ENCODE data around the gene WRAP73. TPM values are rescaled to one million over a fixed set of nuclear protein-coding genes. Genes with fewer than 3 reads are reported as not detected.
"Not testable (repeated sequence)": the region's sequence is repeated elsewhere in the genome, so short reads cannot be mapped to it uniquely, and the experiment has no call there.

The WRAP73 gene
- total RNA-seq, 3 donors from 2014 or later: 19.2 to 26.3 (median 21.0) TPM

DNA sequence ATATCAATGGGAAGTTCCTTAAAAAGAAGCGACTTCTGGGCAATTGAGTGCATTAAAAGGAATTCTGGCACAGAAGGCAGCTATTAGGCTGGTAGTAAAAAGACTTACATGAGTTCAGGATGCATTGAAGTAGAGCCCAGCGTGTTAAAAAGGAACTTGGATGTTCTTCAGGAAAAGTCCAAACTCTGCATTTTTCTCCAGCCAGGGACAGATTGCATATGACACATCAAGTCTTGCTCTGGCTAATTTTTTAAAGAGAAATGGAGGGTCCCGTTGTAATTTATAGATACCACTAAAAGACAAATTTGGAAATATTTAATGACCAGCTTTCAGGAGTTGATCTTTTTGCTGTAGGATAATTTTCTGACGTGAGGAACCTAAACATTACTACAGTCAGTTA, 23.9 kb downstream of the WRAP73 start:
- DNase-seq: no peak
- ATAC-seq: no peak
- intact Hi-C loops (cut with DNase I, micrococcal nuclease): no loop called here
- TF ChIP-seq, protein P1, sequence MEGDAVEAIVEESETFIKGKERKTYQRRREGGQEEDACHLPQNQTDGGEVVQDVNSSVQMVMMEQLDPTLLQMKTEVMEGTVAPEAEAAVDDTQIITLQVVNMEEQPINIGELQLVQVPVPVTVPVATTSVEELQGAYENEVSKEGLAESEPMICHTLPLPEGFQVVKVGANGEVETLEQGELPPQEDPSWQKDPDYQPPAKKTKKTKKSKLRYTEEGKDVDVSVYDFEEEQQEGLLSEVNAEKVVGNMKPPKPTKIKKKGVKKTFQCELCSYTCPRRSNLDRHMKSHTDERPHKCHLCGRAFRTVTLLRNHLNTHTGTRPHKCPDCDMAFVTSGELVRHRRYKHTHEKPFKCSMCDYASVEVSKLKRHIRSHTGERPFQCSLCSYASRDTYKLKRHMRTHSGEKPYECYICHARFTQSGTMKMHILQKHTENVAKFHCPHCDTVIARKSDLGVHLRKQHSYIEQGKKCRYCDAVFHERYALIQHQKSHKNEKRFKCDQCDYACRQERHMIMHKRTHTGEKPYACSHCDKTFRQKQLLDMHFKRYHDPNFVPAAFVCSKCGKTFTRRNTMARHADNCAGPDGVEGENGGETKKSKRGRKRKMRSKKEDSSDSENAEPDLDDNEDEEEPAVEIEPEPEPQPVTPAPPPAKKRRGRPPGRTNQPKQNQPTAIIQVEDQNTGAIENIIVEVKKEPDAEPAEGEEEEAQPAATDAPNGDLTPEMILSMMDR (IDR thresholded peaks at IDR 0.05): no peak
- Histone ChIP-seq H3K4me1 (ENCODE audit: low read depth) (peaks cover 20% of the 10 kb centered on the region), H3K4me3 (no peak overlapping the region), H3K9me3 (no peaks in the 10 kb centered on the region), H3K36me3 (ENCODE audit: low read depth) (peaks cover 9% of the 10 kb centered on the region)

DNA sequence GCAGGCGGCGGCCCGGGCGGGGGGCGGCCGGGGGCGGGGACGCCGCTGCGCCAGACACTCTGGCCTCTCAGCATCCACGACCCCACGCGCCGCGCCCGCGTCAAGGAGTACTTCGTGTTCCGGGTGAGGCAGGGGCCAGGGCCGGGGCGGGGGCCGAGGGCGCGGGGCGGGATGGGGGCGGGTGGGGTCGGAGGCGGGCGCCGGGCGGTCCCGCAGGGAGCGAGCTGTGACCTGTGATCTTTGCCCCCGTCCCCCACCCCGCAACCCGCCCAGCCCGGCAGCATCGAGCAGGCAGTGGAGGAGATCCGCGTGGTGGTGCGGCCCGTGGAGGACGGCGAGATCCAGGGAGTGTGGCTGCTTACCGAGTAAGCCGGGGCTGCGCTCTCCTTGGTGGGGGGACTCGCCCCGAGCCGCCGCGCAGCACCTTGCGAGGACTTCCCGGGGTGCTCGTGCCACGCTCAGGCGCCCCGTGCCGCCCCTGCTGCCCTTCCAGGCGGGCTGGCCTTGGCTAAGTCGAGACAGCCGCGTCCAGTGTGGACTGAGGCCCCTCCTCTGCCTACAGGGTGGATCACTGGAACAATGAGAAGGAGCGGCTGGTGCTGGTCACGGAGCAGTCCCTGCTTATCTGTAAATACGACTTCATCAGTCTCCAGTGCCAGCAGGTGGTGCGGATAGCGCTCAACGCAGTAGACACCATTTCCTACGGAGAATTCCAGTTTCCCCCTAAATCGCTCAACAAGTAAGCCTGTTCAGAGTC, 24.6 kb downstream of the WRAP73 start:
- Histone ChIP-seq H3K9me3 (no peaks in the 10 kb centered on the region), H3K4me3 (peak overlapping the region; percentile 78), H3K36me3 (ENCODE audit: low read depth) (peaks cover 9% of the 10 kb centered on the region), H3K4me1 (ENCODE audit: low read depth) (peaks cover 22% of the 10 kb centered on the region)
- ATAC-seq (peak; percentile 66), DNase-seq (peak; percentile 69 to 77 (median 77))
- intact Hi-C loops (cut with DNase I, micrococcal nuclease): no loop called here
- TF ChIP-seq, protein P1 (IDR thresholded peaks at IDR 0.05): no peak

DNA sequence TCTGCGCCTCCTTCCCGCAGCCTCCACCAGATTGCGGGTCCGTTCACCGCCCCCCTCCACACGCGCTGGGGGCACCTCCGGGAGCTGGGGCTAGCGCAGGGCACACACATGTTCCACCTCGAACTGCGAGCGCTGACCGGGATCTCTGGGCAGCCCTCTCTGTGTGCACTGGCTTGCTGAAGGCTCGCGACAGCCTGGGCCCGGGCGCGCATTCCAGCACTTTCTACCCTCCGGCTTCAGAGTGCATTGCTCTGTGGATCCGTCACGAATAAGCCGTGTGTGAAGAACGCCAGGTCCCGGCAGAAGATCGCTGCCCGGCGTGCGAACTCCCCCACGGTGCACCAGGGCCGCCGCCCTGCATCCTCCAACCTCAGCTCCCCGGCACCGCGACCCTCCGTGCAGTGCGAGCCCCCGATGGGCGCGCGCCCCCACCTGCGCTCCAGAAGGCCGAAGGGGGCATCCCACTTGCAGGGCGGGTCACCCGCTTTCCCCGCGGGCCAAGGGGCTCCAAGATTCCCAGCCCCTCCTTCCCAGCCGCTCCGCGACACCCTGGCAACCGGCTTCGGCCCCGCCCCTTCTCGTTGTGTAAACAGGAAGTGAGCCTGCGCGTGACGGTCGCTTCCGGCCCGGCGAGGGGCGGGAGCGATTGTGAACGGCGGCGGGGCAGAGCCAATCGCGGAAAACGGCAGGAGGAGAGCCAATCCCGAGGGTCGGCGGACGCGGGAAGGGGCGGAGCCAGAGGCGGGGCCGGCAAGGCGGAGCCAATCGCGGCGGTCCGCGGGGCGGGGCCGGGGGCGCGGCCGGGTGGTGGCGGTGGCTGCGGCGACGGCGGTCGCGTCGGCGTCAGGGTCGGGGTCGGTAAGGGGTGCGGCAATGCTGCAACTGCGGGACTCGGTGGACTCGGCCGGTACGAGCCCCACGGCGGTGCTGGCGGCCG, 25.4 kb downstream of the WRAP73 start, which contains the start of gene TPRG1L:
Gene TPRG1L, plus strand, starts transcription at position 816 of the 937 bp plus-strand sequence. Its CDS starts 58 bp downstream, at position 874.
- no peaks in the 10 kb centered on the region for H3K9me3 ChIP-seq
- ATAC-seq: peak; percentile 96
- TF ChIP-seq, protein P1 (IDR thresholded peaks at IDR 0.05): no peak
- intact Hi-C loops (cut with DNase I, micrococcal nuclease): no loop called here
- H3K36me3 ChIP-seq (ENCODE audit: low read depth): peaks cover 6% of the 10 kb centered on the region
- H3K4me3 ChIP-seq: peak within 1 kb of the TSS; percentile 78
- H3K4me1 ChIP-seq (ENCODE audit: low read depth): peaks cover 22% of the 10 kb centered on the region
- peak; percentile 99 to 100 (median 99) for DNase-seq

DNA sequence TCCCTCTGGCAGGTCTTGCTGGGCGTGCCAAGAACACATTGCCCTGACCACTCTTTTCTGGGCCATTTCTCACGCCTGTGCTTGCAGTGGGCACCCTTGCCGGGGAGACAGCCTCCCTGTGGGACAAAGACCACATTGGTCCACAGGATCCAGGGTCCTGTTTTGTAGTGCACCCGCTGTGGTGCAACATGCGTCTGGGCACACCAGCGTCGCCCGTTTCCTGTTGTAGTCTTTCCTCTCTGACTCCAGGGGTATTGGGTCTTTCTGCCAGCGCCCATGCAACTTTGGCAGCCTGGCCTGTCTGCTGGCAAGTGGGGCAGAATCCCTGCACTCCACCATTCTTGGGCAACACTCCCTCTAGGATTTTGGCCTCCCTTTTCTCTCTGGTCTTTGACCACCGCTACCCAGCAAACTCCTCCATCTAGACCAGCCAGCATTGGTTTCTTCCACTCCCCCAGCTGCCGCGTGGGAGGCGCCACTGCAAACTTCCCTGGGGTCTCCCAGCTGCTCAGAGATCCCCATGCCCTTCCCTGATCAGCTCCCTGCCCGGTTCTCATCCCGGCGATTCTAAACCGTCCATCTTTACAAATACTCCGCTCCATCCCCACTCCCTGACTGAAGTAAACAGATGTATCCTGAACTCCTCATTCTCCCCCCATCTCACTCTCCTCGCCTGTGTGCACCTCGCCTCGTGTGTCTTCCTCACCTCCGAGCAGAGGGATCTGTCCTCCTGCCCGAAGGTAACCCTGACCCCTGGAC, 26.3 kb downstream of the WRAP73 start:
- H3K4me1 ChIP-seq (ENCODE audit: low read depth): peaks cover 22% of the 10 kb centered on the region
- TF ChIP-seq, protein P1 (IDR thresholded peaks at IDR 0.05): no peak
- no peaks in the 10 kb centered on the region for H3K9me3 ChIP-seq
- intact Hi-C loops (cut with DNase I, micrococcal nuclease): no loop called here
- no peak for ATAC-seq
- H3K36me3 ChIP-seq (ENCODE audit: low read depth): no peaks in the 10 kb centered on the region
- H3K4me3 ChIP-seq: peak overlapping the region; percentile 78
- peak in 2 of 3 donors; percentile 39 to 42 for DNase-seq

DNA sequence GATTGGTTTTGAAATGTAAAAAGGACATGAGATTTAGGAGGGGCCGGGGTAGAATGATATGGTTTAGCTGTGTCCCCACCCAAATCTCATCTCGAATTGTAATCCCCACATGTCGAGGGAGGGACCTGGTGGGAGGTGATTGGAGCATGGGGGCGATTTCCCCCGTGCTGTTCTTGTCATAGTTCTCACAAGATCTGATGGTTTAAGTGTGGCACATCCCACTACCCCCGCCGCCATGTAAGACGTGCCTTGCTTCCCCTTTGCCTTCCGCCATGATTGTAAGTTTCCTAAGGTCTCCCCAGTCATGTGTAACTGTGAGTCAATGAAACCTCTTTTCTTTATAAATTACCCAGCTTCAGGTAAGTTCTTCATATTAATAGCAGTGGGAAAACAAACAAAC, 27.8 kb downstream of the WRAP73 start:
- intact Hi-C loops (cut with DNase I, micrococcal nuclease); H3K9me3 ChIP-seq; DNase-seq; H3K4me3 ChIP-seq; ATAC-seq; H3K36me3 ChIP-seq (ENCODE audit: low read depth): not testable (repeated sequence)
- H3K4me1 ChIP-seq (ENCODE audit: low read depth): peaks cover 22% of the 10 kb centered on the region
